Measurements from ENCODE around the gene SLC22A23.

SLC22A23 gene

DNA sequence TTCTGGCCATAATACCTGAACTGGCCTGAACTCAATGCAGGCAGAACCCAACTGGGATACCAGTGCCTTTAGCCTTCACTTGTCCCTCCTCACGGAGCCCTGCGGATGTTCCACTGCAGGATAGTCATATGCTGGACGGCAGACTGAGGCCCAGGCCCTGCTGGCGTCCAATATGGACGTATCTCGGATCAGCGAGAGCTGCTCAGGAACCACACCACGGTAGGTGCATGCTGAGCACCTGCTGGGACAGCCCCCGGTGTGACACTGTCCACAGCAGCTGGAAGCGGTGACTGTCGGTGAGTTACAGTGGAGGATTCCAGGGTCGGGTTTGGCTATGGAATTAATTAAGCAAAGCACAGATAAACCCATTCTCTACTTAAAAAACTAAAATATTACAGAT lies 149.4 kb downstream of the SLC22A23 start:
- TF ChIP-seq, protein P1, sequence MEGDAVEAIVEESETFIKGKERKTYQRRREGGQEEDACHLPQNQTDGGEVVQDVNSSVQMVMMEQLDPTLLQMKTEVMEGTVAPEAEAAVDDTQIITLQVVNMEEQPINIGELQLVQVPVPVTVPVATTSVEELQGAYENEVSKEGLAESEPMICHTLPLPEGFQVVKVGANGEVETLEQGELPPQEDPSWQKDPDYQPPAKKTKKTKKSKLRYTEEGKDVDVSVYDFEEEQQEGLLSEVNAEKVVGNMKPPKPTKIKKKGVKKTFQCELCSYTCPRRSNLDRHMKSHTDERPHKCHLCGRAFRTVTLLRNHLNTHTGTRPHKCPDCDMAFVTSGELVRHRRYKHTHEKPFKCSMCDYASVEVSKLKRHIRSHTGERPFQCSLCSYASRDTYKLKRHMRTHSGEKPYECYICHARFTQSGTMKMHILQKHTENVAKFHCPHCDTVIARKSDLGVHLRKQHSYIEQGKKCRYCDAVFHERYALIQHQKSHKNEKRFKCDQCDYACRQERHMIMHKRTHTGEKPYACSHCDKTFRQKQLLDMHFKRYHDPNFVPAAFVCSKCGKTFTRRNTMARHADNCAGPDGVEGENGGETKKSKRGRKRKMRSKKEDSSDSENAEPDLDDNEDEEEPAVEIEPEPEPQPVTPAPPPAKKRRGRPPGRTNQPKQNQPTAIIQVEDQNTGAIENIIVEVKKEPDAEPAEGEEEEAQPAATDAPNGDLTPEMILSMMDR (IDR thresholded peaks at IDR 0.05), result no peak
- H3K36me3 Mint-ChIP-seq (ENCODE audit: low read depth), result peaks cover 35% of the 10 kb centered on the region

DNA sequence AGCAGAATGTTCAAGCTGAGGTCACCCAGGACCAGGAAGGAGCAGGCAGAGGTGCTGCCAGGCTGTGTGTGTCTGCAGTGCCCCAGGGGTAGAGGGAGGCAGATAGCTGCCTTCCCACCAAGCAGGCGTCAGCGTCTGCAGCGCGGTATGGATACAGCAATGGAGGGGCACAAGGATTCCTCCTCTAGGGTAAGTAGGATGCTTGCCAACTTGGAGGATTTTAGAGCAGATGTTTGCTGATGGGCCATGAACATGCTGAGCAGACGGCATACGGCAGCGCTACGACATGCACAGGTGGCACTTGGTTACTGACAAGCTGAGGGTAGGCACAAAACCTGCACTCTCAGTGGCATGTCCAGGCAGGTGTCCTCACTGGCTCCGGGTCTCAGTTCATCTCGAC lies 150.0 kb downstream of the SLC22A23 start:
- TF ChIP-seq, protein P1 (IDR thresholded peaks at IDR 0.05), result no peak
- Mint-ChIP-seq H3K27me3 (ENCODE audit: low read depth, poor library complexity) (peaks cover 6% of the 10 kb centered on the region), H3K9me3 (peaks cover 26% of the 10 kb centered on the region), H3K36me3 (ENCODE audit: low read depth) (peaks cover 40% of the 10 kb centered on the region), H3K4me1 (no peaks in the 10 kb centered on the region), H3K4me3 (no peak overlapping the region), H3K27ac (no peak overlapping the region)
- DNase-seq, result no peak

More for the DNA sequence above, 149.4 kb downstream of the SLC22A23 start:
- no peak overlapping the region for H3K27ac Mint-ChIP-seq
- no peak overlapping the region for H3K4me3 Mint-ChIP-seq
- peaks cover 6% of the 10 kb centered on the region for H3K27me3 Mint-ChIP-seq (ENCODE audit: low read depth, poor library complexity)
- peaks cover 21% of the 10 kb centered on the region for H3K9me3 Mint-ChIP-seq
- no peaks in the 10 kb centered on the region for H3K4me1 Mint-ChIP-seq
- DNase-seq, result no peak

DNA sequence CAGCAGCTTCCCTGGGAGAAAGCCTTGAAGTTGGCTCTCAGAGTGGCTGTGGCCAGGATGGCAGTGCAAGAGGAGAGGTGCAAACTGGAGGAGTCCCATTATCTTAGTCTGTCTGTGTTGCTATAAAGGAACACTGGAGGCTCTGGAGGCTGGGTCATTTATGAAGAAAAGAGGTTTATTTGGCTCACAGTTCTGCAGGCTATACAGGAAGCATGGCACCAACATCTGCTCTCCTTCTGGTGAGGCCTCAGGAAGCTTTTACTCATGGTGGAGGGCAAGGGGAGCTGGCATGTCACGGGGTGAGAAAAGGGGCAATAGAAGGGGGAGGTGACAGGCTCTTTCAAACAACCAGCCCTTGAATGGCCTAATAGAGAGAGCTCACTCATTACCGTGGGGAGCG lies 151.0 kb downstream of the SLC22A23 start:
- H3K4me1 Mint-ChIP-seq, result no peaks in the 10 kb centered on the region
- no peak overlapping the region for H3K27ac Mint-ChIP-seq
- H3K36me3 Mint-ChIP-seq (ENCODE audit: low read depth), result peaks cover 44% of the 10 kb centered on the region

DNA sequence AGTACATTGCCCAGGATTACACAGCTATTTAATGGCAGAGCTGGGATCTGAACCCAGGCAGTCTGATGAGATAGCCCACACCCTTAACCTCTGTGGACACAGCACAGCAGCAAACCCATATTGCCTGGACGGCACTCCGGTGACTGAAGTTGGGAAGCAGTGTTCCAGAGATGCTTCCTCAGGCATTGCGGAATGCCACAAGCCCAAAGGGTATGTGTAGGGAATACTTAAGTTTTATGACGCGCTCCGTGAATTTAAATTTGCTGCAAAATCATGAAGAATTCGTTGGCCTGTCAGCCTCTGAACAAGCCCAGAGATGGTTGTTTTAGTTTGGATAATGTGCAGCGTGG lies 151.7 kb downstream of the SLC22A23 start:
- TF ChIP-seq, protein P1 (IDR thresholded peaks at IDR 0.05), result no peak
- Mint-ChIP-seq H3K27me3 (ENCODE audit: low read depth, poor library complexity) (peaks cover 6% of the 10 kb centered on the region), H3K4me1 (no peaks in the 10 kb centered on the region), H3K27ac (no peak overlapping the region), H3K9me3 (peaks cover 26% of the 10 kb centered on the region), H3K4me3 (no peak overlapping the region), H3K36me3 (ENCODE audit: low read depth) (peaks cover 44% of the 10 kb centered on the region)
- DNase-seq, result no peak

More for the DNA sequence above, 151.0 kb downstream of the SLC22A23 start:
- Mint-ChIP-seq H3K9me3 (peaks cover 26% of the 10 kb centered on the region), H3K4me3 (no peak overlapping the region), H3K27me3 (ENCODE audit: low read depth, poor library complexity) (peaks cover 6% of the 10 kb centered on the region)
- DNase-seq, result no peak
- TF ChIP-seq, protein P1 (IDR thresholded peaks at IDR 0.05), result no peak

DNA sequence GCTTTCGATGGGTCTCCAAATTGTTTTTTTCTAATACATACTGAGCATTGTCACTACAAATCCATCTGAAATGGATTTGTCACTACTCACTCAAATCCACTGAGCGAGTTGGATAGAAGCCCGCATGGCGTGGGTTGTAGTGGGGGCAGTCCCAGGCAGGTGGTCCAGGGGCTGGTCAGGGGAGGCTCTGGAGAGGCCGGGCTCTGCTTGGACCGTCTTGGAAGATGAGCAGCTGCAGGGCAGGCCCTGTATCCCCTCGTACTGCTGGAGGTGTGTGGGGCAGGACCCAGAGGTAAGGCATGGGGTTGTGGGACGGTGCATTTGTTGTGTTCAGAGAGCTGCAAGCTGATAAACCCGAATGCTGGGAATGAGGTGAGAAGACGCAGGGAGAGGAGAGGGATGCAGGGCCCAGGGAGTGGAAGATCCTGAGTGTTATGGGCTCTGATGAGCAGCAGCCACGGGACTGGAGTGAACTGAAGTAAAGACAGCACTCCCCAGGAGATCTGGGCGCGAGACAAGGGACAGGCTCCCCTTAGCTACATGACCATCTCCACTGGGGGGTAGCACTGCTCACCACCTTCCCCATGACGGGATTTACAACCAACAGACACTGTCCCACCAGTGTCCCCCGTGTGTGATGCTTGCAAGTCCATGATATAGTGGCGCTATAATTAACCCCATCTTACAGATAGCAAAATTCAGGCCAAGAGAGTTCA lies 152.2 kb downstream of the SLC22A23 start:
- Mint-ChIP-seq H3K27me3 (ENCODE audit: low read depth, poor library complexity) (peaks cover 6% of the 10 kb centered on the region), H3K27ac (no peak overlapping the region), H3K4me1 (no peaks in the 10 kb centered on the region), H3K4me3 (no peak overlapping the region), H3K36me3 (ENCODE audit: low read depth) (peaks cover 44% of the 10 kb centered on the region), H3K9me3 (peaks cover 26% of the 10 kb centered on the region)
- TF ChIP-seq, protein P1 (IDR thresholded peaks at IDR 0.05), result no peak
- DNase-seq, result no peak

DNA sequence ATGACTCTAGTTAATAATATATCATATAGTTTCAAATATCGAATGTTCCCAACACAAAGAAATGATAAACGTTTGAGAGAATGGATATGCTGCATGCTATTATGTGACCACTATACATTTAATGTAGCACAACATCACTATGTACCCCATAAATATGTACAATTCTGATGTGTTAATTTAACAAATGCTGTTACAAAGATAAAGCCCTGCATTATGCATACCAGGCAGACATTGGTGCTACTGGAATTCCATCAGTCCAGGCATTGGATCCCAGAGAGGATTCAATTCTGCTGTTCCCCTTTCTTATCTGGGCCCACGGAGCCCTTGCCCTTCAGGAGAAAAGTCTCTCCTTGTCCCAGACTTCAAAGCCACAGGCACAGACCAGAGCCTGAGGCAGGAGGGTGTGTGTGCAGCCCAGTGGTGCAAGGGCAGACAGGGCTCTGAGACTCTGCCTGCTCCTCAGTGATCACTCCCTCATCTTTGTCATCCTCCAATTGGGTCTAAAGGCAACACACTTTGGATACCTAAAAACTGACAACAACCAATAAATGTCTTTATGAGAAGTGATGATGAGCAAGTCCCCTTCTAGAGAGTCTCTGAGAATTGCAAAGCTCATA lies 152.9 kb downstream of the SLC22A23 start:
- Mint-ChIP-seq H3K9me3 (peaks cover 26% of the 10 kb centered on the region), H3K36me3 (ENCODE audit: low read depth) (peaks cover 44% of the 10 kb centered on the region), H3K4me1 (no peaks in the 10 kb centered on the region), H3K4me3 (no peak overlapping the region), H3K27me3 (ENCODE audit: low read depth, poor library complexity) (peaks cover 6% of the 10 kb centered on the region), H3K27ac (no peak overlapping the region)
- DNase-seq, result no peak
- TF ChIP-seq, protein P1 (IDR thresholded peaks at IDR 0.05), result no peak
